ENCODE data around the gene ARHGEF5. TPM values are rescaled to one million over a fixed set of nuclear protein-coding genes. Genes with fewer than 3 reads are reported as not detected.

Gene ARHGEF5
- total RNA-seq, 1 donor from 2014 or later, result 11.0 TPM

- intact Hi-C loops (cut with micrococcal nuclease), result no loop called here
Observed at GRCh38 chr7:144428431-144428830, 73.2 kb downstream of the ARHGEF5 start.

Other genes starting within 250 kb of the ARHGEF5 start
- not detected in 2 replicates for gene OR2A2, start 245.8 kb upstream of the ARHGEF5 start, total RNA-seq
- gene OR2A14, start 232.2 kb upstream of the ARHGEF5 start, total RNA-seq, result not detected in 2 replicates
- 0.49 and 1.0 TPM in 2 replicates for gene CTAGE4, start 171.9 kb upstream of the ARHGEF5 start, total RNA-seq
- gene ARHGEF35, start 159.6 kb upstream of the ARHGEF5 start, total RNA-seq, result 2.9 and 3.6 TPM in 2 replicates
- gene OR2A42, start 115.8 kb upstream of the ARHGEF5 start, total RNA-seq, result 0.05 and 0.07 TPM in 2 replicates
- gene OR2A7, start 90.6 kb upstream of the ARHGEF5 start, total RNA-seq, result 3.5 and 3.9 TPM in 2 replicates
- 2.5 and 2.9 TPM in 2 replicates for gene CTAGE8, start 86.1 kb upstream of the ARHGEF5 start, total RNA-seq
- gene OR2A1, start 43.0 kb upstream of the ARHGEF5 start, total RNA-seq, result not detected in 2 replicates
- not detected in 2 replicates for gene NOBOX, start 48.3 kb downstream of the ARHGEF5 start, total RNA-seq

Data from T-helper 1 cell treated with Interleukin-12 subunit alpha and Interleukin-12 subunit beta and Interleukin-4 antibody, amounts not matched to agents 30 ng/mL and 1 ng/mL, for 36 hours (primary cell).